Vagina (tissue), 2 donors: ENCODE data around the gene PPM1E. TPM values are rescaled to one million over a fixed set of nuclear protein-coding genes. Genes with fewer than 3 reads are reported as not detected.

Experiments used
- DNase-seq, 2 donors: peaks; one replicate each; pipeline ENCODE4 v3.0.0-alpha.2; 2017; ENCODE audit errors: extremely low spot score in 2 of 2
- H3K27ac ChIP-seq: fragments of 200-600 bp; sonication (generic); one replicate; pipeline ENCODE4 v1.5.1; 2019
- H3K27me3 ChIP-seq: fragments of 200-600 bp; sonication (generic); one replicate; pipeline ENCODE4 v1.5.1; 2019
- H3K36me3 ChIP-seq, 2 donors: fragments of 200-600 bp; sonication (generic); one replicate each; pipeline ENCODE4 v1.5.1; 2017 to 2019
- H3K4me1 ChIP-seq: fragments of 200-600 bp; sonication (generic); one replicate; pipeline ENCODE4 v1.5.1; 2019
- H3K4me3 ChIP-seq, 2 donors: fragments of 200-600 bp; sonication (generic); 1 replicate in 1 of 2; 2 replicates in 1 of 2; pipeline ENCODE4 v1.5.1; 2016 to 2019
- H3K9me3 ChIP-seq: fragments of 200-600 bp; sonication (generic); one replicate; pipeline ENCODE4 v1.5.1; 2019
- CTCF ChIP-seq, 3 experiments: fragments of 450-650 bp in 2 of 3; fragments of 200-600 bp in 1 of 3; sonication (generic) in 1 of 3; IDR thresholded peaks; one replicate each; pipeline ENCODE4 v1.5.1; 2017 to 2019; ENCODE audit warnings: antibody characterized with exemption in 3 of 3, mild to moderate bottlenecking in 2 of 3, moderate library complexity in 2 of 3
- POLR2A ChIP-seq, 2 donors: fragments of 450-650 bp; IDR thresholded peaks; one replicate each; pipeline ENCODE4 v1.6.1; 2017; ENCODE audit warnings: antibody characterized with exemption in 2 of 2, mild to moderate bottlenecking in 2 of 2, moderate library complexity in 2 of 2
- POLR2AphosphoS5 ChIP-seq, 2 donors: sonication (generic); formaldehyde crosslinking; IDR thresholded peaks; one replicate each; pipeline ENCODE4 v1.9.0; 2017; ENCODE audit warnings: antibody characterized with exemption in 2 of 2, mild to moderate bottlenecking in 2 of 2, low read depth in 1 of 2; ENCODE audit not compliant: insufficient read depth in 1 of 2
- intact Hi-C: fragments of 100-400 bp; cut with DNase I; formaldehyde crosslinking; loops from one replicate; pipeline ENCODE4 v1.15.1; 2023
- total RNA-seq: library from RNA; depleted of rRNA; stranded (reverse); fragments of >200 nt; gene quantifications from one replicate; pipeline ENCODE4 v1.2.3, GENCODE V29; 2016

Gene PPM1E
- total RNA-seq, 1 donor from 2014 or later = 0.25 TPM

GRCh38 chr17:58980706-58981481 is 225.2 kb downstream of the PPM1E start:
- TF ChIP-seq CTCF (IDR thresholded peaks at IDR 0.05) (no peak), POLR2AphosphoS5 (IDR thresholded peaks at IDR 0.05; ENCODE audit: insufficient read depth in 1 of 2, low read depth in 1 of 2) (no peak)
- Histone ChIP-seq H3K4me3 (no peak overlapping the region), H3K36me3 (no peaks in the 10 kb centered on the region), H3K27me3 (no peaks in the 10 kb centered on the region), H3K4me1 (no peaks in the 10 kb centered on the region), H3K27ac (no peak overlapping the region), H3K9me3 (no peaks in the 10 kb centered on the region)
- intact Hi-C loops = no loop called here
- no peak for DNase-seq

GRCh38 chr17:58982626-58983025 is 227.0 kb downstream of the PPM1E start:
- H3K27ac ChIP-seq = no peak overlapping the region
- no peaks in the 10 kb centered on the region for H3K36me3 ChIP-seq
- intact Hi-C loops = no loop called here
- no peaks in the 10 kb centered on the region for H3K27me3 ChIP-seq
- no peaks in the 10 kb centered on the region for H3K9me3 ChIP-seq
- DNase-seq = no peak
- no peaks in the 10 kb centered on the region for H3K4me1 ChIP-seq
- no peak overlapping the region for H3K4me3 ChIP-seq
- TF ChIP-seq POLR2AphosphoS5 (IDR thresholded peaks at IDR 0.05; ENCODE audit: insufficient read depth in 1 of 2, low read depth in 1 of 2) (no peak), POLR2A (IDR thresholded peaks at IDR 0.05) (no peak), CTCF (IDR thresholded peaks at IDR 0.05) (no peak)

- TF ChIP-seq POLR2AphosphoS5 (IDR thresholded peaks at IDR 0.05; ENCODE audit: insufficient read depth in 1 of 2, low read depth in 1 of 2) = no peak
- TF ChIP-seq CTCF (IDR thresholded peaks at IDR 0.05) = no peak
- no peak for TF ChIP-seq POLR2A (IDR thresholded peaks at IDR 0.05)
- Histone ChIP-seq H3K27ac (no peak overlapping the region), H3K27me3 (no peaks in the 10 kb centered on the region), H3K36me3 (no peaks in the 10 kb centered on the region), H3K4me3 (no peak overlapping the region), H3K9me3 (no peaks in the 10 kb centered on the region), H3K4me1 (no peaks in the 10 kb centered on the region)
- intact Hi-C loops = no loop called here
- DNase-seq = no peak
Measured at GRCh38 chr17:58985367-58985766, 229.7 kb downstream of the PPM1E start.

GRCh38 chr17:58985971-58986370 is 230.3 kb downstream of the PPM1E start:
- no peak for TF ChIP-seq POLR2A (IDR thresholded peaks at IDR 0.05)
- no peak for TF ChIP-seq CTCF (IDR thresholded peaks at IDR 0.05)
- TF ChIP-seq POLR2AphosphoS5 (IDR thresholded peaks at IDR 0.05; ENCODE audit: insufficient read depth in 1 of 2, low read depth in 1 of 2) = no peak
- intact Hi-C loops = no loop called here
- Histone ChIP-seq H3K27me3 (no peaks in the 10 kb centered on the region), H3K9me3 (no peaks in the 10 kb centered on the region), H3K27ac (no peak overlapping the region), H3K4me1 (no peaks in the 10 kb centered on the region), H3K4me3 (no peak overlapping the region), H3K36me3 (no peaks in the 10 kb centered on the region)
- no peak for DNase-seq

- DNase-seq = no peak
- H3K27ac ChIP-seq = no peak overlapping the region
- no peaks in the 10 kb centered on the region for H3K36me3 ChIP-seq
- no peak overlapping the region for H3K4me3 ChIP-seq
- no peaks in the 10 kb centered on the region for H3K4me1 ChIP-seq
- no peaks in the 10 kb centered on the region for H3K9me3 ChIP-seq
- no peaks in the 10 kb centered on the region for H3K27me3 ChIP-seq
- TF ChIP-seq POLR2A (IDR thresholded peaks at IDR 0.05) = no peak
- no peak for TF ChIP-seq CTCF (IDR thresholded peaks at IDR 0.05)
- TF ChIP-seq POLR2AphosphoS5 (IDR thresholded peaks at IDR 0.05; ENCODE audit: insufficient read depth in 1 of 2, low read depth in 1 of 2) = no peak
- intact Hi-C loops = no loop called here
Measured at GRCh38 chr17:58989629-58990028, 234.0 kb downstream of the PPM1E start.
